ENCODE results near the gene SIK3.

SIK3 gene

DNA sequence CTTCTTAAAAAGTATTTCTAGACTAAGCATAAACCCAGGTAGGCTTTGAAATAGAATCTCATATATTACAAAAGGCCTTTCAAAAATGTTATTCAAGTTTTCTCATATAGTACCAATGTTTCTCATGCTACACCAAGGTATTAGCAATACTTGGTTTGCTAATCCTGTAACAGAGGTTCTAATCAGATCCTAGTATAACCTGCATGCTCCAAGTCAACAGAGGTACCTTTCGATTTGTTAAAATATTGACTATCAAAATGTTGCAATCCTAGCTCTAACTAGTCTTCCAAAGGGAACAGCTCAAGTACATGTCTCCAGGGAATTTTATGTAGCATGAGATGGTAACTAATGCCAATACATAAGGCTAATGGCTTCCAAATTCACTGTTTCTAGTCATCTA, 162.7 kb downstream of the SIK3 start:
- TF ChIP-seq POLR2AphosphoS5 (IDR thresholded peaks at IDR 0.05; ENCODE audit: low read depth, low read length) = no peak
- no peak for TF ChIP-seq SIN3A (IDR thresholded peaks at IDR 0.05; ENCODE audit: borderline replicate concordance, insufficient read depth, low read length)
- no peak for TF ChIP-seq FOXP2 (optimal IDR thresholded peaks at IDR 0.05; ENCODE audit: borderline replicate concordance, extremely low read depth, extremely low read length, insufficient read depth)
- TF ChIP-seq, protein P1, sequence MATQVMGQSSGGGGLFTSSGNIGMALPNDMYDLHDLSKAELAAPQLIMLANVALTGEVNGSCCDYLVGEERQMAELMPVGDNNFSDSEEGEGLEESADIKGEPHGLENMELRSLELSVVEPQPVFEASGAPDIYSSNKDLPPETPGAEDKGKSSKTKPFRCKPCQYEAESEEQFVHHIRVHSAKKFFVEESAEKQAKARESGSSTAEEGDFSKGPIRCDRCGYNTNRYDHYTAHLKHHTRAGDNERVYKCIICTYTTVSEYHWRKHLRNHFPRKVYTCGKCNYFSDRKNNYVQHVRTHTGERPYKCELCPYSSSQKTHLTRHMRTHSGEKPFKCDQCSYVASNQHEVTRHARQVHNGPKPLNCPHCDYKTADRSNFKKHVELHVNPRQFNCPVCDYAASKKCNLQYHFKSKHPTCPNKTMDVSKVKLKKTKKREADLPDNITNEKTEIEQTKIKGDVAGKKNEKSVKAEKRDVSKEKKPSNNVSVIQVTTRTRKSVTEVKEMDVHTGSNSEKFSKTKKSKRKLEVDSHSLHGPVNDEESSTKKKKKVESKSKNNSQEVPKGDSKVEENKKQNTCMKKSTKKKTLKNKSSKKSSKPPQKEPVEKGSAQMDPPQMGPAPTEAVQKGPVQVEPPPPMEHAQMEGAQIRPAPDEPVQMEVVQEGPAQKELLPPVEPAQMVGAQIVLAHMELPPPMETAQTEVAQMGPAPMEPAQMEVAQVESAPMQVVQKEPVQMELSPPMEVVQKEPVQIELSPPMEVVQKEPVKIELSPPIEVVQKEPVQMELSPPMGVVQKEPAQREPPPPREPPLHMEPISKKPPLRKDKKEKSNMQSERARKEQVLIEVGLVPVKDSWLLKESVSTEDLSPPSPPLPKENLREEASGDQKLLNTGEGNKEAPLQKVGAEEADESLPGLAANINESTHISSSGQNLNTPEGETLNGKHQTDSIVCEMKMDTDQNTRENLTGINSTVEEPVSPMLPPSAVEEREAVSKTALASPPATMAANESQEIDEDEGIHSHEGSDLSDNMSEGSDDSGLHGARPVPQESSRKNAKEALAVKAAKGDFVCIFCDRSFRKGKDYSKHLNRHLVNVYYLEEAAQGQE (IDR thresholded peaks at IDR 0.05; ENCODE audit: insufficient read depth in 1 of 2, low read depth in 2 of 2, low read length in 2 of 2) = no peak
- TF ChIP-seq TAF1 (IDR thresholded peaks at IDR 0.05; ENCODE audit: borderline replicate concordance, insufficient read depth, low read length) = no peak

DNA sequence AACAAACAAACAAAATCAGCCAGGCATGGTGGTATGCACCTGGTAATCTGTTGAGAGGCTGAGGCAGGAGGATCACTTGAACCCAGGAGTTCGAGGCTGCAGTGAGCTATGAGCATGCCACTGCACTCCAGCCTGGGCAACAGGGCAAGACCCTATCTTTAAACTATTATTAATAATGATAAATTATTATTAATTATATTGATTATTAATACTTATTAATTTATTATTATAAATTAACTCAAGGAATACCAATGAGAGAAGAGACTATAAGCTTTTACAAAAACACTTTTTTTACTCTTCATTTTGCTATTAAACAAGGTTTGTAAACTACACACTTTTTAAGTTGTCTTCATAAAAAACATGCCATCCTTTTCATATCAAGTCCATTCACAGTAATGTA, 163.1 kb downstream of the SIK3 start:
- TF ChIP-seq POLR2AphosphoS5 (IDR thresholded peaks at IDR 0.05; ENCODE audit: low read depth, low read length) = no peak
- TF ChIP-seq TAF1 (IDR thresholded peaks at IDR 0.05; ENCODE audit: borderline replicate concordance, insufficient read depth, low read length) = no peak
- TF ChIP-seq FOXP2 (optimal IDR thresholded peaks at IDR 0.05; ENCODE audit: borderline replicate concordance, extremely low read depth, extremely low read length, insufficient read depth) = no peak

DNA sequence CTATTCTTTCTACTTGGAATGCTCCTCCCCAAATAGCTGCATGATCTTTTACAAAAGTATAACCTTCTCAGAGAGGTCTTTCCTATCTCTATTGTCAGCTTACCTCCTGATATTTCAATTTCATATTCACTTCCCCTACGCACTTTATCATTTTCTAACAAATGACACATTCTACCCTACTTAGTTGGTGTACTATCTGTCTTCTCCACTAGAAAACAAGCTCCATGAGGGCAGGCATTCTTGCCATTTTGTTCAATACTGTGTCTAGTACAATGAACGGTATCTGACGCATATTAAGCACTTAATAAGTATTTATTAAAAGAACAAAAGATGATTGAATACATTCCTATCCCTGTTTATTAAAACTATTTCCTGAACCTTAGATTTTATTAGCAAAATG, 164.3 kb downstream of the SIK3 start:
- TF ChIP-seq, protein P1 (IDR thresholded peaks at IDR 0.05; ENCODE audit: insufficient read depth in 1 of 2, low read depth in 2 of 2, low read length in 2 of 2) = no peak
- TF ChIP-seq POLR2AphosphoS5 (IDR thresholded peaks at IDR 0.05; ENCODE audit: low read depth, low read length) (no peak), SIN3A (IDR thresholded peaks at IDR 0.05; ENCODE audit: borderline replicate concordance, insufficient read depth, low read length) (no peak), FOXP2 (optimal IDR thresholded peaks at IDR 0.05; ENCODE audit: borderline replicate concordance, extremely low read depth, extremely low read length, insufficient read depth) (no peak), TAF1 (IDR thresholded peaks at IDR 0.05; ENCODE audit: borderline replicate concordance, insufficient read depth, low read length) (no peak)

DNA sequence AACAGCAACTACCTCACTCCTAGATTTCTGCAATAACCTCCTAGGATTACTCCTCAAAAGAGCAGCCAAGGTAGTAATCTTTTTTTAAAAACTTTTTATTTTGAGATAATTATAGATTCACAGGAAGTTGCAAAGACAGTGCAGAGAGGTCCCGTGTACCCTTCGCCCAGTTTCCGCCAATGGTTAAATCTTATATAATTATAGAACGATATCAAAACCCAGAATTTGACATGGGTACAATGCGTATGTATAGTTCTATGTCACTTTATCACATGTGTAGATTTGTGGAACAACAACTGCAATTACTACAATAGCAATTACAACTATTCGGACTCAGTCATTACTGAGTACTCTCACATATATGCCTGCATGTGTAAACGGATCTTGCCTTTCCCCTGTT, 166.0 kb downstream of the SIK3 start:
- no peak for TF ChIP-seq SIN3A (IDR thresholded peaks at IDR 0.05; ENCODE audit: borderline replicate concordance, insufficient read depth, low read length)
- no peak for TF ChIP-seq FOXP2 (optimal IDR thresholded peaks at IDR 0.05; ENCODE audit: borderline replicate concordance, extremely low read depth, extremely low read length, insufficient read depth)
- TF ChIP-seq, protein P1 (IDR thresholded peaks at IDR 0.05; ENCODE audit: insufficient read depth in 1 of 2, low read depth in 2 of 2, low read length in 2 of 2) = no peak
- no peak for TF ChIP-seq POLR2AphosphoS5 (IDR thresholded peaks at IDR 0.05; ENCODE audit: low read depth, low read length)
- TF ChIP-seq TAF1 (IDR thresholded peaks at IDR 0.05; ENCODE audit: borderline replicate concordance, insufficient read depth, low read length) = no peak

DNA sequence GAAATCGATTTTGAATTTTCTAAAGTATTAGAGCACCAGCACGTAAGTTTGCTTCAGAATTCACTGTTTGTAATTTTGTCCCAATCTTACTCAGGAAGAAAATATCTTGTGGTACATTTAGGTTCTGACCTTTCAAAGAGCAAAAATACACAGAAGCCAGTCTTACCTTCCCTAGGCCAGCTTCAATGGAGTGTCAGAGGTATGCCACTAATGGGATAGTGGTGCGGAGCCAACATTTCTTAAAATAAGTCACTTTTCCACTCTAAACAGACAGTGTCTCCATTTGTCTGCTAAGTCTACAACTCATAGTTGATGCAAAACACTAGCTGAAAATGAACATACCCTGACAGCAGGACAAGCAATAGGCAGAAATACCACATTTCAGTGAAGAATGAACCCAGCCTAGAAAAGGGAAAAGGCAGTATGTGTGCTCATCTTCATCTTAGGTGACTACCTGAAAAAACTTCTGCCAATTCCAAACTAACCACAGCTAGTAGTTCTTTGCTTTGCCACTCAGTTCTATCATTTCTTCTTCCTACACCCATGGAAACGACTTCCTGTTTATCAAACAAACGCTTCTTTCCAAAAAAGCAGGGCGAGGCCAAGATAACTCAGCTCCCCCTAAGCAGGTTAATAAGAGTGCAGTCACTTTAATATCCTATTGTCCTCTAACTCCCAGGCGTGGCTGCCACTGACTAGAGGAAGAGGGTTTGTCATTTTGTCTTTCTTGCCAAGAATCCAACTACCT, 166.8 kb downstream of the SIK3 start:
- TF ChIP-seq TAF1 (IDR thresholded peaks at IDR 0.05; ENCODE audit: borderline replicate concordance, insufficient read depth, low read length) (no peak), FOXP2 (optimal IDR thresholded peaks at IDR 0.05; ENCODE audit: borderline replicate concordance, extremely low read depth, extremely low read length, insufficient read depth) (no peak)
- TF ChIP-seq, protein P1 (IDR thresholded peaks at IDR 0.05; ENCODE audit: insufficient read depth in 1 of 2, low read depth in 2 of 2, low read length in 2 of 2) = no peak
